Activated naive CD4-positive, alpha-beta T cell treated with Interleukin-2 at 50 U/mL for 16 hours (primary cell): Measurements from ENCODE around the gene PRR35.

Experiments
- DNase-seq: peaks from one replicate; pipeline ENCODE4 v3.0.0-alpha.2; 2020

Gene PRR35

GRCh38 chr16:582218-582613, 22.0 kb downstream of the PRR35 start:
- DNase-seq: no peak

GRCh38 chr16:582614-583331, 22.6 kb downstream of the PRR35 start:
- no peak for DNase-seq

- DNase-seq: no peak
These were observed 23.2 kb downstream of the PRR35 start for GRCh38 chr16:583470-583814.

- no peak for DNase-seq
These were observed 23.8 kb downstream of the PRR35 start for GRCh38 chr16:583815-584591.

GRCh38 chr16:585351-585750, 25.2 kb downstream of the PRR35 start:
- DNase-seq: no peak

- DNase-seq: no peak
These were observed 26.0 kb downstream of the PRR35 start for GRCh38 chr16:586047-586644.

GRCh38 chr16:586645-587590, 26.7 kb downstream of the PRR35 start:
- no peak for DNase-seq

GRCh38 chr16:588639-588888, 28.4 kb downstream of the PRR35 start:
- DNase-seq: no peak

- DNase-seq: peak; percentile 98
These were observed 28.9 kb downstream of the PRR35 start for GRCh38 chr16:588889-589657.

- peak; percentile 99 for DNase-seq
These were observed 29.5 kb downstream of the PRR35 start, which contains the start of gene RAB40C for GRCh38 chr16:589658-590187. TSS of gene RAB40C (plus strand) at chr16:590066. CDS start at chr16:590292, 226 bp downstream.

- DNase-seq: no peak
These were observed 30.1 kb downstream of the PRR35 start for GRCh38 chr16:590188-590814.

GRCh38 chr16:590815-591200, 30.6 kb downstream of the PRR35 start:
- no peak for DNase-seq

- no peak for DNase-seq
These were observed 31.0 kb downstream of the PRR35 start for GRCh38 chr16:591231-591630.

- no peak for DNase-seq
These were observed 31.8 kb downstream of the PRR35 start for GRCh38 chr16:591892-592517.

GRCh38 chr16:592518-593306, 32.5 kb downstream of the PRR35 start:
- no peak for DNase-seq

- DNase-seq: no peak
These were observed 33.2 kb downstream of the PRR35 start for GRCh38 chr16:593406-593805.

- no peak for DNase-seq
These were observed 33.6 kb downstream of the PRR35 start for GRCh38 chr16:593807-594206.

- DNase-seq: no peak
These were observed 34.9 kb downstream of the PRR35 start for GRCh38 chr16:595094-595528.

GRCh38 chr16:595942-596735, 35.9 kb downstream of the PRR35 start:
- DNase-seq: no peak

- no peak for DNase-seq
These were observed 36.5 kb downstream of the PRR35 start for GRCh38 chr16:596736-597060.
